ENCODE measurements around the gene ZNF385B. TPM values are rescaled to one million over a fixed set of nuclear protein-coding genes. Genes with fewer than 3 reads are reported as not detected.

Gene ZNF385B
- total and polyA plus RNA-seq, 10 of the 15 experiments (the other 5 are each of a cell fraction or from before 2014, with no cell fraction given), result not detected

DNA sequence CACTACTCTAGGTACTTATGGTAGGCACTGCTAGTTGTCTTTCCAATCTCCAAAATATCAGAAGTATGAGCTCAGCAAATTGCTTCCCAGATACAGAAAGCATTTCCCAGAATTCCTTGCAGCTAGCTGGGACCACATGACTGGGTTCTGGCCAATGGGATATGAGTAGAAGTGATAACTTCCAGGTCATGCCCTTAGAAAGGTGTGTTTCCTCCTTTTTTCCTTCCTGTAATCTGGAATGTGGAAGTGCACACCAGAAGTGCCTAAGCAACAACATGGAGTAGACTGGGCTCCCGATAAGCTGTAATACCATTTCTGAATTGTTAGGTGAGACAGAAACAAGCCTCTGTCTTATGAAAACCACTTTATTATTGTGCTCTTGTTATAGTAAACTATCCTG, 279.8 kb downstream of the ZNF385B start:
- no TSS peak for BruUV-seq (replicated peaks)
- Histone ChIP-seq H3K27ac (ENCODE audit: control insufficient read depth, insufficient read depth) (no peak overlapping the region), H4K20me1 (ENCODE audit: control insufficient read depth, insufficient read depth) (no peaks in the 10 kb centered on the region), H3K4me2 (ENCODE audit: control insufficient read depth, insufficient read depth) (no peak overlapping the region), H2AFZ (ENCODE audit: control insufficient read depth, low read depth, low read length) (no peak overlapping the region), H3K4me3 (no peak overlapping the region), H3K79me2 (ENCODE audit: control insufficient read depth, insufficient read depth, low read length) (no peaks in the 10 kb centered on the region), H3K9me3 (replicated peaks; ENCODE audit: control insufficient read depth, insufficient read depth, low read length) (no peaks in the 10 kb centered on the region; the same call in 2 of the 3 replicates), H3K4me1 (ENCODE audit: control insufficient read depth, insufficient read depth, low read length) (no peaks in the 10 kb centered on the region), H3K27me3 (replicated peaks in 1 of 2; ENCODE audit: control insufficient read depth in 2 of 2, insufficient read depth in 2 of 2, low read length in 1 of 2) (no peaks in the 10 kb centered on the region), H3K9ac (ENCODE audit: control insufficient read depth, insufficient read depth, low read length) (no peak overlapping the region), H3K36me3 (ENCODE audit: control insufficient read depth in 2 of 2, insufficient read depth in 2 of 2, low read length in 1 of 2) (no peaks in the 10 kb centered on the region)
- DNase-seq (ENCODE audit: low read depth, low spot score) (no peak), FAIRE-seq (no peak), ATAC-seq (no peak)
- ChIA-PET POLR2A (no interaction called here), CTCF (no interaction called here), RAD21 (ENCODE audit: unreplicated experiment) (no interaction called here), SMC1A (ENCODE audit: uncharacterized antibody, unreplicated experiment) (no interaction called here)
- in situ Hi-C loops (cut with MboI) (no loop called here), intact Hi-C loops (cut with micrococcal nuclease; ENCODE audit: unreplicated experiment) (no loop called here)
- WGBS (ENCODE audit: insufficient coverage, insufficient replicate concordance, low lambda C conversion rate, missing lambda C conversion rate), result 42% methylated on average over 1 of the region's 1 CpG
- TF ChIP-seq GABPA (IDR thresholded peaks at IDR 0.05; ENCODE audit: low read depth) (0 out of 2 replicates have a peak, but pooled peaks have one; percentile 30), NR2C1 (IDR thresholded peaks at IDR 0.05) (peak; percentile 47), DPF2 (IDR thresholded peaks at IDR 0.05) (no peak), ZNF622 (IDR thresholded peaks at IDR 0.05) (no peak), POU2F2 (IDR thresholded peaks at IDR 0.05; ENCODE audit: borderline replicate concordance, low read depth, low read length) (no peak), ESRRA (IDR thresholded peaks at IDR 0.05; ENCODE audit: low read length) (no peak), GATAD2B (conservative IDR thresholded peaks at IDR 0.05; ENCODE audit: low read depth) (no peak), MTA3 (IDR thresholded peaks at IDR 0.05; ENCODE audit: borderline replicate concordance, low read length) (no peak), NFIC (IDR thresholded peaks at IDR 0.05; ENCODE audit: low read depth, low read length) (no peak), POLR2AphosphoS2 (IDR thresholded peaks at IDR 0.05; ENCODE audit: low read depth, low read length) (no peak)
- TF ChIP-seq, protein P1, sequence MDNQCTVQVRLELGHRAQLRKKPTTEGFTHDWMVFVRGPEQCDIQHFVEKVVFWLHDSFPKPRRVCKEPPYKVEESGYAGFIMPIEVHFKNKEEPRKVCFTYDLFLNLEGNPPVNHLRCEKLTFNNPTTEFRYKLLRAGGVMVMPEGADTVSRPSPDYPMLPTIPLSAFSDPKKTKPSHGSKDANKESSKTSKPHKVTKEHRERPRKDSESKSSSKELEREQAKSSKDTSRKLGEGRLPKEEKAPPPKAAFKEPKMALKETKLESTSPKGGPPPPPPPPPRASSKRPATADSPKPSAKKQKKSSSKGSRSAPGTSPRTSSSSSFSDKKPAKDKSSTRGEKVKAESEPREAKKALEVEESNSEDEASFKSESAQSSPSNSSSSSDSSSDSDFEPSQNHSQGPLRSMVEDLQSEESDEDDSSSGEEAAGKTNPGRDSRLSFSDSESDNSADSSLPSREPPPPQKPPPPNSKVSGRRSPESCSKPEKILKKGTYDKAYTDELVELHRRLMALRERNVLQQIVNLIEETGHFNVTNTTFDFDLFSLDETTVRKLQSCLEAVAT (IDR thresholded peaks at IDR 0.05), result no peak
- TF ChIP-seq, protein P2, sequence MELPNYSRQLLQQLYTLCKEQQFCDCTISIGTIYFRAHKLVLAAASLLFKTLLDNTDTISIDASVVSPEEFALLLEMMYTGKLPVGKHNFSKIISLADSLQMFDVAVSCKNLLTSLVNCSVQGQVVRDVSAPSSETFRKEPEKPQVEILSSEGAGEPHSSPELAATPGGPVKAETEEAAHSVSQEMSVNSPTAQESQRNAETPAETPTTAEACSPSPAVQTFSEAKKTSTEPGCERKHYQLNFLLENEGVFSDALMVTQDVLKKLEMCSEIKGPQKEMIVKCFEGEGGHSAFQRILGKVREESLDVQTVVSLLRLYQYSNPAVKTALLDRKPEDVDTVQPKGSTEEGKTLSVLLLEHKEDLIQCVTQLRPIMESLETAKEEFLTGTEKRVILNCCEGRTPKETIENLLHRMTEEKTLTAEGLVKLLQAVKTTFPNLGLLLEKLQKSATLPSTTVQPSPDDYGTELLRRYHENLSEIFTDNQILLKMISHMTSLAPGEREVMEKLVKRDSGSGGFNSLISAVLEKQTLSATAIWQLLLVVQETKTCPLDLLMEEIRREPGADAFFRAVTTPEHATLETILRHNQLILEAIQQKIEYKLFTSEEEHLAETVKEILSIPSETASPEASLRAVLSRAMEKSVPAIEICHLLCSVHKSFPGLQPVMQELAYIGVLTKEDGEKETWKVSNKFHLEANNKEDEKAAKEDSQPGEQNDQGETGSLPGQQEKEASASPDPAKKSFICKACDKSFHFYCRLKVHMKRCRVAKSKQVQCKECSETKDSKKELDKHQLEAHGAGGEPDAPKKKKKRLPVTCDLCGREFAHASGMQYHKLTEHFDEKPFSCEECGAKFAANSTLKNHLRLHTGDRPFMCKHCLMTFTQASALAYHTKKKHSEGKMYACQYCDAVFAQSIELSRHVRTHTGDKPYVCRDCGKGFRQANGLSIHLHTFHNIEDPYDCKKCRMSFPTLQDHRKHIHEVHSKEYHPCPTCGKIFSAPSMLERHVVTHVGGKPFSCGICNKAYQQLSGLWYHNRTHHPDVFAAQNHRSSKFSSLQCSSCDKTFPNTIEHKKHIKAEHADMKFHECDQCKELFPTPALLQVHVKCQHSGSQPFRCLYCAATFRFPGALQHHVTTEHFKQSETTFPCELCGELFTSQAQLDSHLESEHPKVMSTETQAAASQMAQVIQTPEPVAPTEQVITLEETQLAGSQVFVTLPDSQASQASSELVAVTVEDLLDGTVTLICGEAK (IDR thresholded peaks at IDR 0.05; ENCODE audit: borderline replicate concordance), result peak; percentile 39; the same call in 1 of the 2 replicates
